Measurements from ENCODE around the gene STXBP2.
A peak's percentile ranks its signal among the peaks of the same experiment; 100 is the strongest.

- TF ChIP-seq EZH2 (IDR thresholded peaks at IDR 0.05; ENCODE audit: borderline replicate concordance, low read length) (no peak), CTCF (conservative IDR thresholded peaks at IDR 0.05 in 1 of 2, IDR thresholded peaks at IDR 0.05 in 1 of 2; ENCODE audit: extremely low read depth in 1 of 2, insufficient read depth in 1 of 2, low read depth in 1 of 2, low read length in 2 of 2) (peak; percentile 88 to 94)
Measured at GRCh38 chr19:7652061-7652641, 15.2 kb downstream of the STXBP2 start.
